Trophoblast cell (in vitro differentiated cells and primary cell): ENCODE data around the gene TSFM.
A peak's percentile ranks its signal among the peaks of the same experiment; 100 is the strongest.

Experiments
- DNase-seq, 2 donors: peaks; one replicate each; pipeline ENCODE4 v3.0.0-alpha.2; 2016
- H2AFZ ChIP-seq: 2 replicates; pipeline ENCODE4 v1.6.1; 2013; ENCODE audit warnings: low read length, moderate library complexity, mild to moderate bottlenecking; ENCODE audit not compliant: insufficient read depth, poor library complexity
- H2AK5ac ChIP-seq: 2 replicates; pipeline ENCODE4 v1.6.1; 2013; ENCODE audit warnings: mild to moderate bottlenecking, low read length
- H2BK120ac ChIP-seq: 2 replicates; pipeline ENCODE4 v1.6.1; 2013; ENCODE audit warnings: low read length, mild to moderate bottlenecking, moderate library complexity; ENCODE audit not compliant: insufficient read depth, poor library complexity
- H2BK12ac ChIP-seq: 2 replicates; pipeline ENCODE4 v1.6.1; 2013; ENCODE audit warnings: mild to moderate bottlenecking, low read length, moderate library complexity
- H2BK5ac ChIP-seq: 2 replicates; pipeline ENCODE4 v1.6.1; 2013; ENCODE audit warnings: low read length, low read depth, moderate library complexity, mild to moderate bottlenecking; ENCODE audit not compliant: poor library complexity
- H3K14ac ChIP-seq: 2 replicates; pipeline ENCODE4 v1.6.1; 2013; ENCODE audit warnings: mild to moderate bottlenecking, low read length
- H3K18ac ChIP-seq: 2 replicates; pipeline ENCODE4 v1.6.1; 2013; ENCODE audit warnings: mild to moderate bottlenecking, low read length
- H3K23ac ChIP-seq: 2 replicates; pipeline ENCODE4 v1.6.1; 2013; ENCODE audit warnings: low read length
- H3K27ac ChIP-seq: 2 replicates; pipeline ENCODE4 v1.5.1; 2013; ENCODE audit warnings: low read depth, mild to moderate bottlenecking, inconsistent platforms, low read length, moderate library complexity
- H3K27me3 ChIP-seq: 2 replicates; pipeline ENCODE4 v1.6.1; 2013; ENCODE audit warnings: inconsistent platforms, mild to moderate bottlenecking, low read length, moderate library complexity; ENCODE audit not compliant: insufficient read depth
- H3K36me3 ChIP-seq, 2 experiments: 1 replicate in 1 of 2; 2 replicates in 1 of 2; pipeline ENCODE4 v1.6.1; 2013; ENCODE audit warnings: low read length in 2 of 2, mild to moderate bottlenecking in 2 of 2, moderate library complexity in 1 of 2; ENCODE audit not compliant: insufficient read depth in 2 of 2, control insufficient read depth in 1 of 2
- H3K4ac ChIP-seq: 2 replicates; pipeline ENCODE4 v1.6.1; 2013; ENCODE audit warnings: low read depth, mild to moderate bottlenecking, low read length, moderate library complexity
- H3K4me1 ChIP-seq, 2 experiments: 1 replicate in 1 of 2; 2 replicates in 1 of 2; pipeline ENCODE4 v1.6.1; 2013; ENCODE audit warnings: low read length in 2 of 2, mild to moderate bottlenecking in 2 of 2, moderate library complexity in 1 of 2; ENCODE audit not compliant: insufficient read depth in 2 of 2, control insufficient read depth in 1 of 2
- H3K4me2 ChIP-seq: 2 replicates; pipeline ENCODE4 v1.6.1; 2013; ENCODE audit warnings: inconsistent platforms, mild to moderate bottlenecking, low read length, moderate library complexity
- H3K4me3 ChIP-seq: 2 replicates; pipeline ENCODE4 v1.5.1; 2013; ENCODE audit warnings: mild to moderate bottlenecking, low read depth, low read length, inconsistent platforms
- H3K79me1 ChIP-seq: one replicate; pipeline ENCODE4 v1.6.1; 2013; ENCODE audit warnings: low read length
- H3K79me2 ChIP-seq: 2 replicates; pipeline ENCODE4 v1.6.1; 2013; ENCODE audit warnings: low read length, mild to moderate bottlenecking; ENCODE audit not compliant: control insufficient read depth, insufficient read depth, poor library complexity
- H3K9ac ChIP-seq: 2 replicates; pipeline ENCODE4 v1.6.1; 2013; ENCODE audit warnings: mild to moderate bottlenecking, low read length
- H3K9me3 ChIP-seq: 2 replicates; pipeline ENCODE4 v1.6.1; 2013; ENCODE audit warnings: low read depth, mild to moderate bottlenecking, control low read depth, inconsistent platforms, low read length; ENCODE audit not compliant: insufficient read depth
- H4K12ac ChIP-seq: 2 replicates; pipeline ENCODE4 v1.6.1; 2013; ENCODE audit warnings: low read depth, mild to moderate bottlenecking, low read length, moderate library complexity
- H4K8ac ChIP-seq: 2 replicates; pipeline ENCODE4 v1.6.1; 2013; ENCODE audit warnings: low read depth, mild to moderate bottlenecking, low read length, moderate library complexity
- H4K91ac ChIP-seq: one replicate; pipeline ENCODE4 v1.6.1; 2013; ENCODE audit warnings: low read depth, mild to moderate bottlenecking, low read length, moderate library complexity
- WGBS: extraction: QIAGEN DNeasy Blood & Tissue Kit; methylation state at CpG from one replicate; pipeline ENCODE4 v1.1.7; 2013; ENCODE audit warnings: missing lambda C conversion rate; ENCODE audit not compliant: insufficient read length, insufficient coverage; ENCODE audit errors: extremely low coverage; 5-methylcytosine and 5-hydroxymethylcytosine counted together

The TSFM gene

GRCh38 chr12:57795354-57795753, 12.8 kb downstream of the TSFM start:
- Histone ChIP-seq H3K9me3 (no peaks in the 10 kb centered on the region), H3K79me1 (no peaks in the 10 kb centered on the region), H3K36me3 (peaks cover 20 to 29% of the 10 kb centered on the region in 2 experiments), H2AFZ (no peak overlapping the region), H3K4me2 (no peak overlapping the region), H3K27me3 (no peaks in the 10 kb centered on the region), H3K4me3 (no peak overlapping the region), H2BK120ac (no peak overlapping the region), H4K8ac (no peak overlapping the region), H3K4me1 (no peaks in the 10 kb centered on the region), H2BK5ac (no peak overlapping the region), H3K23ac (no peak overlapping the region), H3K9ac (no peak overlapping the region), H2AK5ac (no peak overlapping the region), H4K12ac (no peak overlapping the region), H3K79me2 (no peaks in the 10 kb centered on the region), H3K4ac (no peak overlapping the region), H4K91ac (no peak overlapping the region), H3K14ac (no peak overlapping the region), H2BK12ac (no peak overlapping the region), H3K27ac (no peak overlapping the region), H3K18ac (no peak overlapping the region)
- no CpG with 5 or more reads among the region's 6 CpGs for WGBS
- DNase-seq: peak; percentile 63 to 91

GRCh38 chr12:57796996-57797395, 14.4 kb downstream of the TSFM start:
- Histone ChIP-seq H2BK120ac (no peak overlapping the region), H3K4ac (no peak overlapping the region), H2BK5ac (no peak overlapping the region), H4K12ac (no peak overlapping the region), H3K4me2 (no peak overlapping the region), H3K9ac (no peak overlapping the region), H3K4me1 (no peaks in the 10 kb centered on the region), H3K79me2 (no peaks in the 10 kb centered on the region), H3K79me1 (no peaks in the 10 kb centered on the region), H3K27ac (no peak overlapping the region), H3K18ac (no peak overlapping the region), H2AK5ac (no peak overlapping the region), H3K27me3 (no peaks in the 10 kb centered on the region), H2BK12ac (no peak overlapping the region), H3K14ac (no peak overlapping the region), H2AFZ (no peak overlapping the region), H4K8ac (no peak overlapping the region), H3K23ac (no peak overlapping the region), H4K91ac (no peak overlapping the region), H3K36me3 (peaks cover 15 to 27% of the 10 kb centered on the region in 2 experiments), H3K9me3 (no peaks in the 10 kb centered on the region), H3K4me3 (no peak overlapping the region)
- no CpG with 5 or more reads among the region's 1 CpG for WGBS
- DNase-seq: no peak

GRCh38 chr12:57797933-57798332, 15.3 kb downstream of the TSFM start:
- no CpG with 5 or more reads among the region's 1 CpG for WGBS
- H3K27me3 ChIP-seq: no peaks in the 10 kb centered on the region
- no peak overlapping the region for H2AFZ ChIP-seq

GRCh38 chr12:57800965-57801364, 18.4 kb downstream of the TSFM start:
- Histone ChIP-seq H2BK12ac (no peak overlapping the region), H2AK5ac (no peak overlapping the region), H4K91ac (no peak overlapping the region), H3K18ac (no peak overlapping the region), H2BK5ac (no peak overlapping the region), H3K4me3 (no peak overlapping the region), H3K27me3 (no peaks in the 10 kb centered on the region), H3K79me2 (no peaks in the 10 kb centered on the region), H3K9me3 (no peaks in the 10 kb centered on the region), H3K4me1 (no peaks in the 10 kb centered on the region), H3K4ac (no peak overlapping the region), H3K36me3 (peaks cover 4 to 12% of the 10 kb centered on the region in 2 experiments), H3K9ac (no peak overlapping the region), H4K12ac (no peak overlapping the region), H2BK120ac (no peak overlapping the region), H3K27ac (no peak overlapping the region), H3K4me2 (no peak overlapping the region), H4K8ac (no peak overlapping the region), H3K14ac (no peak overlapping the region), H3K23ac (no peak overlapping the region), H2AFZ (no peak overlapping the region), H3K79me1 (no peaks in the 10 kb centered on the region)
- WGBS: no CpG with 5 or more reads among the region's 3 CpGs
- DNase-seq: no peak

More at GRCh38 chr12:57797933-57798332, 15.3 kb downstream of the TSFM start:
- no peak overlapping the region for H4K8ac ChIP-seq
- no peak overlapping the region for H3K9ac ChIP-seq
- H2BK120ac ChIP-seq: no peak overlapping the region
- no peaks in the 10 kb centered on the region for H3K79me2 ChIP-seq
- no peak overlapping the region for H3K4ac ChIP-seq
- H3K27ac ChIP-seq: no peak overlapping the region
- no peak overlapping the region for H3K18ac ChIP-seq
- no peak overlapping the region for H2BK12ac ChIP-seq
- H3K79me1 ChIP-seq: no peaks in the 10 kb centered on the region
- no peak overlapping the region for H3K14ac ChIP-seq
- H3K4me2 ChIP-seq: no peak overlapping the region
- no peaks in the 10 kb centered on the region for H3K4me1 ChIP-seq
- H2BK5ac ChIP-seq: no peak overlapping the region
- no peaks in the 10 kb centered on the region for H3K9me3 ChIP-seq
- no peak overlapping the region for H3K23ac ChIP-seq
- no peak for DNase-seq
- peaks cover 10 to 23% of the 10 kb centered on the region in 2 experiments for H3K36me3 ChIP-seq
- H2AK5ac ChIP-seq: no peak overlapping the region
- H4K12ac ChIP-seq: no peak overlapping the region
- H4K91ac ChIP-seq: no peak overlapping the region
- H3K4me3 ChIP-seq: no peak overlapping the region
